Coronary artery (tissue), 2 donors: ENCODE measurements around the gene ANKRD31.

ENCODE experiments used
- DNase-seq: peaks from one replicate; pipeline ENCODE4 v3.0.0-alpha.2; 2017; ENCODE audit warnings: low spot score
- H3K27ac ChIP-seq, 2 donors: fragments of 200-600 bp; sonication (generic); one replicate each; pipeline ENCODE4 v1.5.1; 2016 to 2019
- H3K4me3 ChIP-seq: fragments of 200-600 bp; sonication (generic); 2 replicates; pipeline ENCODE4 v1.5.1; 2016; ENCODE audit warnings: mild to moderate bottlenecking, moderate library complexity
- CTCF ChIP-seq: fragments of 200-600 bp; sonication (generic); IDR thresholded peaks from one replicate; pipeline ENCODE4 v1.5.1; 2019; ENCODE audit warnings: antibody characterized with exemption

Gene ANKRD31

GRCh38 chr5:75245023-75245422, 8.3 kb upstream of the ANKRD31 start:
- TF ChIP-seq CTCF: no peak
- no peak overlapping the region for H3K27ac ChIP-seq
- no peak for DNase-seq
- no peak overlapping the region for H3K4me3 ChIP-seq

DNA sequence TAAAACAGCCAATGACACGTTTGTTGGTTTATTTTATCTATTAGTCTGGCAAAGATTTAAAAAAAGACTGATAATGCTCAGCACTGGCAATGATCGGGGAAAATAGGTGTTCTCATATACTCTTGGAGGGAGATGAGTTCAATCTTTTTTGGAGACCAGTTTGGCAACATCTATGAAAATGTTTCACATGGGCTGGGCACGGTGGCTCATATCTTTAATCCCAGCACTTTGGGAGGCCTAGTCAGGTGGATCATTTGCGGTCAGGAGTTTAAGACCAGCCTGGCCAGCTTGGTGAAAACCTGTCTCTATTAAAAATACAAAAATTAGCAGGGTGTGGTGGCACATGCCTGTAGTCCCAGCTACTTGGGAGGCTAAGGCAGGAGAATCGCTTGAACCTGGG, 6.8 kb upstream of the ANKRD31 start:
- TF ChIP-seq CTCF: no peak
- Histone ChIP-seq H3K4me3 (no peak overlapping the region), H3K27ac (no peak overlapping the region)
- DNase-seq: no peak

- no peak for DNase-seq
- no peak for TF ChIP-seq CTCF
- H3K27ac ChIP-seq: no peak overlapping the region
- H3K4me3 ChIP-seq: no peak overlapping the region
Measured at GRCh38 chr5:75243100-75243499, 6.4 kb upstream of the ANKRD31 start.

- H3K4me3 ChIP-seq: no peak overlapping the region
- no peak overlapping the region for H3K27ac ChIP-seq
- DNase-seq: no peak
- no peak for TF ChIP-seq CTCF
Measured at GRCh38 chr5:75242067-75242466, 5.4 kb upstream of the ANKRD31 start.

GRCh38 chr5:75239681-75240080, 3.0 kb upstream of the ANKRD31 start:
- no peak overlapping the region for H3K27ac ChIP-seq
- TF ChIP-seq CTCF: no peak
- no peak overlapping the region for H3K4me3 ChIP-seq
- no peak for DNase-seq

- H3K4me3 ChIP-seq: no peak overlapping the region
- TF ChIP-seq CTCF: no peak
- no peak overlapping the region for H3K27ac ChIP-seq
- DNase-seq: no peak
Measured at GRCh38 chr5:75235711-75236110, 967 bp downstream of the ANKRD31 start.

DNA sequence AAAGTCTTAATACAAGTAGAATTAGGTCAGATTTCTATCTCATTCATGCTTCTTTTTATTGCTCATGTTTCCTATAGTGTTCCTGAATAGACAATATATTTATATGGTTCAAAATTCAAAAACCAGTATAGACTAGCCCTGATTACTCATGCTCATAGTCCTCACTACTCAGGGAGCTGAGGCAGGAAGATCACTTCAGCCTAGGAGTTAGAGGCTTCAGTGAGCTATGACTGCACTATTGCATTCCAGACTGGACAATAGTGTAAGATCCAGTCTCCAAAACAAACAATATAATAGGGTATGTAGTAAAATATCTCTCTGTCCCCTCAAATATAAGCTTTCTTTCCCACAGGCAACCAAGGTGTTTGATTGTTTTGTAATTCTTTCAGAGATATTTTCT, 2.4 kb downstream of the ANKRD31 start:
- no peak overlapping the region for H3K27ac ChIP-seq
- no peak for DNase-seq
- no peak for TF ChIP-seq CTCF
- H3K4me3 ChIP-seq: no peak overlapping the region
